Mononuclear cell (primary cell): ENCODE results near the gene KRT79. TPM values are rescaled to one million over a fixed set of nuclear protein-coding genes. Genes with fewer than 3 reads are reported as not detected.

Experiments
- H3K27me3 ChIP-seq: 2 replicates; pipeline ENCODE4 v1.6.0; 2011; ENCODE audit warnings: low read length, control low read depth; ENCODE audit not compliant: insufficient read depth
- H3K4me1 ChIP-seq: 2 replicates; pipeline ENCODE4 v1.5.1; 2011; ENCODE audit warnings: mild to moderate bottlenecking, low read length, control low read depth; ENCODE audit not compliant: insufficient read depth
- H3K4me3 ChIP-seq: 2 replicates; pipeline ENCODE4 v1.5.1; 2011; ENCODE audit warnings: mild to moderate bottlenecking, low read length, moderate library complexity
- H3K9me3 ChIP-seq: 2 replicates; pipeline ENCODE4 v1.5.1; 2011; ENCODE audit warnings: low read depth, mild to moderate bottlenecking, control low read depth, low read length
- total RNA-seq: library from RNA; depleted of rRNA; stranded (reverse); fragments of >200 nt; gene quantifications from one replicate; pipeline ENCODE4 v1.2.3, GENCODE V29; 2012

The KRT79 gene
- total RNA-seq, 1 donor, result not detected

GRCh38 chr12:52832985-52833905 is 866 bp downstream of the KRT79 start:
- Histone ChIP-seq H3K9me3 (no peaks in the 10 kb centered on the region), H3K27me3 (no peaks in the 10 kb centered on the region), H3K4me1 (peaks cover 20% of the 10 kb centered on the region), H3K4me3 (no peak overlapping the region)

- Histone ChIP-seq H3K9me3 (no peaks in the 10 kb centered on the region), H3K27me3 (no peaks in the 10 kb centered on the region), H3K4me3 (no peak overlapping the region), H3K4me1 (peaks cover 18% of the 10 kb centered on the region)
Measured at GRCh38 chr12:52832451-52832850, 1.7 kb downstream of the KRT79 start.

- Histone ChIP-seq H3K4me1 (peaks cover 6% of the 10 kb centered on the region), H3K27me3 (no peaks in the 10 kb centered on the region), H3K4me3 (no peak overlapping the region), H3K9me3 (no peaks in the 10 kb centered on the region)
Measured at GRCh38 chr12:52831251-52831650, 2.9 kb downstream of the KRT79 start.

- H3K4me3 ChIP-seq, result no peak overlapping the region
- H3K4me1 ChIP-seq, result no peaks in the 10 kb centered on the region
- no peaks in the 10 kb centered on the region for H3K27me3 ChIP-seq
- no peaks in the 10 kb centered on the region for H3K9me3 ChIP-seq
Measured at GRCh38 chr12:52829986-52830770, 3.9 kb downstream of the KRT79 start.

GRCh38 chr12:52828591-52829021 is 5.5 kb downstream of the KRT79 start:
- H3K4me3 ChIP-seq, result no peak overlapping the region
- no peaks in the 10 kb centered on the region for H3K4me1 ChIP-seq
- H3K27me3 ChIP-seq, result no peaks in the 10 kb centered on the region
- no peaks in the 10 kb centered on the region for H3K9me3 ChIP-seq

- no peaks in the 10 kb centered on the region for H3K9me3 ChIP-seq
- H3K4me1 ChIP-seq, result no peaks in the 10 kb centered on the region
- H3K27me3 ChIP-seq, result no peaks in the 10 kb centered on the region
- H3K4me3 ChIP-seq, result no peak overlapping the region
Measured at GRCh38 chr12:52828156-52828555, 6.0 kb downstream of the KRT79 start.

- Histone ChIP-seq H3K9me3 (no peaks in the 10 kb centered on the region), H3K4me1 (no peaks in the 10 kb centered on the region), H3K27me3 (no peaks in the 10 kb centered on the region), H3K4me3 (no peak overlapping the region)
Measured at GRCh38 chr12:52827499-52828090, 6.5 kb downstream of the KRT79 start.

- Histone ChIP-seq H3K9me3 (no peaks in the 10 kb centered on the region), H3K4me1 (no peaks in the 10 kb centered on the region), H3K4me3 (no peak overlapping the region), H3K27me3 (no peaks in the 10 kb centered on the region)
Measured at GRCh38 chr12:52826611-52827498, 7.3 kb downstream of the KRT79 start.

- H3K9me3 ChIP-seq, result no peaks in the 10 kb centered on the region
- H3K27me3 ChIP-seq, result no peaks in the 10 kb centered on the region
- no peaks in the 10 kb centered on the region for H3K4me1 ChIP-seq
- H3K4me3 ChIP-seq, result no peak overlapping the region
Measured at GRCh38 chr12:52825961-52826360, 8.2 kb downstream of the KRT79 start.

GRCh38 chr12:52824741-52825410 is 9.2 kb downstream of the KRT79 start:
- H3K27me3 ChIP-seq, result no peaks in the 10 kb centered on the region
- H3K4me1 ChIP-seq, result no peaks in the 10 kb centered on the region
- no peaks in the 10 kb centered on the region for H3K9me3 ChIP-seq
- no peak overlapping the region for H3K4me3 ChIP-seq

- H3K9me3 ChIP-seq, result no peaks in the 10 kb centered on the region
- H3K27me3 ChIP-seq, result no peaks in the 10 kb centered on the region
- H3K4me3 ChIP-seq, result no peak overlapping the region
- H3K4me1 ChIP-seq, result no peaks in the 10 kb centered on the region
Measured at GRCh38 chr12:52823761-52824450, 10.2 kb downstream of the KRT79 start.

- Histone ChIP-seq H3K27me3 (no peaks in the 10 kb centered on the region), H3K4me3 (no peak overlapping the region), H3K4me1 (no peaks in the 10 kb centered on the region), H3K9me3 (no peaks in the 10 kb centered on the region)
Measured at GRCh38 chr12:52822771-52823510, 11.2 kb downstream of the KRT79 start.
